Ovary (tissue), 3 donors: ENCODE measurements around the gene RUNX1.

Experiments used
- POLR2A ChIP-seq: fragments of 450-650 bp; IDR thresholded peaks from one replicate; pipeline ENCODE4 v1.6.1; 2017; ENCODE audit warnings: antibody characterized with exemption, mild to moderate bottlenecking, moderate library complexity
- TF ChIP-seq, protein P1 (sequence below), 3 donors: fragments of 450-650 bp in 2 of 3; fragments of 200-600 bp in 1 of 3; IDR thresholded peaks; one replicate each; pipeline versions ENCODE4 v1.5.1 to v1.8.0; 2016 to 2022; ENCODE audit warnings: antibody characterized with exemption in 3 of 3, mild to moderate bottlenecking in 1 of 3
- donor health status: DM: no; HTN: no; CAD: no.

DNA sequence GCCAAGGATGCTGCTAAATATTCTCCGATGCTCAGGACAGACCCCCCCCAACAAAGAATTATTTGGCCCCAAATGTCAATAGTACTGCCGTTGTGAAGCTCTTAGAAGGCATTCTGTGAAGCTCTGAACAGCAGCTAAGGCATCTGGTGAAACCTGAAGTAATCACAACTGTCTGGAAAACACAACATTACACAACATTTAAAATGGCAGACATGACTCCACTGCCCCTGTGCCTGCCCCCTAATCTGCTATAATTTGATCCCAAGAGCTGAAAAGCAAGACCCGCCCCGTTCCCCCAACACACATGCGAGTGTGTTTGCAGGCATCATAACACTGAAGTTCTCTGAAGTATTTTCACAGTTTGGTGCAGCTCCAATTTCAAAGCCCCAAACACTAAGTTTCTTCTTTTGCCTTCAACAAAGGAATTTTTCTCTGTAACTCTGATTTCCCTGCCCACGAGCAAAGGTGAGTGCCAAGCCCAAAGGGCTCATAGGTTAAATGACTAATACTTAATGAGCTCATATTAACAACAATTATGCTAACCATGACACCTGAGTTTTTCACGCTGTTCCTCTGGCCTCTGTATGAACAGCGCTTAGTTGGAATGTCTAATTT lies 251.1 kb downstream of the RUNX1 start:
- TF ChIP-seq, protein P1, sequence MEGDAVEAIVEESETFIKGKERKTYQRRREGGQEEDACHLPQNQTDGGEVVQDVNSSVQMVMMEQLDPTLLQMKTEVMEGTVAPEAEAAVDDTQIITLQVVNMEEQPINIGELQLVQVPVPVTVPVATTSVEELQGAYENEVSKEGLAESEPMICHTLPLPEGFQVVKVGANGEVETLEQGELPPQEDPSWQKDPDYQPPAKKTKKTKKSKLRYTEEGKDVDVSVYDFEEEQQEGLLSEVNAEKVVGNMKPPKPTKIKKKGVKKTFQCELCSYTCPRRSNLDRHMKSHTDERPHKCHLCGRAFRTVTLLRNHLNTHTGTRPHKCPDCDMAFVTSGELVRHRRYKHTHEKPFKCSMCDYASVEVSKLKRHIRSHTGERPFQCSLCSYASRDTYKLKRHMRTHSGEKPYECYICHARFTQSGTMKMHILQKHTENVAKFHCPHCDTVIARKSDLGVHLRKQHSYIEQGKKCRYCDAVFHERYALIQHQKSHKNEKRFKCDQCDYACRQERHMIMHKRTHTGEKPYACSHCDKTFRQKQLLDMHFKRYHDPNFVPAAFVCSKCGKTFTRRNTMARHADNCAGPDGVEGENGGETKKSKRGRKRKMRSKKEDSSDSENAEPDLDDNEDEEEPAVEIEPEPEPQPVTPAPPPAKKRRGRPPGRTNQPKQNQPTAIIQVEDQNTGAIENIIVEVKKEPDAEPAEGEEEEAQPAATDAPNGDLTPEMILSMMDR (IDR thresholded peaks at IDR 0.05), result no peak
- TF ChIP-seq POLR2A, result no peak
